Loucy (cell line): ENCODE measurements around the gene MAP1S.

Source experiments
- H2AFZ ChIP-seq: fragments of 200-600 bp; sonication (generic); 2 replicates; pipeline ENCODE4 v1.6.0; 2016; ENCODE audit warnings: antibody characterized with exemption, mild to moderate bottlenecking, low read length, moderate library complexity
- H3F3A ChIP-seq: fragments of 200-600 bp; 2 replicates; pipeline ENCODE4 v1.6.0; 2016; ENCODE audit warnings: antibody characterized with exemption, low read depth, mild to moderate bottlenecking
- H3K27me3 ChIP-seq: fragments of 200-600 bp; sonication (generic); 2 replicates; pipeline ENCODE4 v1.6.1; 2014; ENCODE audit warnings: low read length, mild to moderate bottlenecking; ENCODE audit not compliant: insufficient read depth, poor library complexity, severe bottlenecking
- H3K36me3 ChIP-seq: fragments of 200-600 bp; sonication (generic); 2 replicates; pipeline ENCODE4 v1.6.1; 2016; ENCODE audit warnings: low read length; ENCODE audit not compliant: insufficient read depth
- H3K4me1 ChIP-seq: fragments of 200-600 bp; sonication (generic); 2 replicates; pipeline ENCODE4 v1.5.1; 2014; ENCODE audit warnings: low read length, mild to moderate bottlenecking; ENCODE audit not compliant: insufficient read depth, poor library complexity, severe bottlenecking
- H3K4me2 ChIP-seq: fragments of 200-600 bp; sonication (generic); 2 replicates; pipeline ENCODE4 v1.6.0; 2014; ENCODE audit warnings: antibody characterized with exemption, low read length, low read depth, mild to moderate bottlenecking; ENCODE audit not compliant: poor library complexity, severe bottlenecking
- H3K4me3 ChIP-seq: fragments of 200-600 bp; sonication (generic); 2 replicates; pipeline ENCODE4 v1.5.1; 2014; ENCODE audit warnings: low read length, mild to moderate bottlenecking, mixed read lengths; ENCODE audit not compliant: poor library complexity, severe bottlenecking
- H3K79me2 ChIP-seq: fragments of 200-600 bp; sonication (generic); 2 replicates; pipeline ENCODE4 v1.6.1; 2014; ENCODE audit warnings: low read length; ENCODE audit not compliant: insufficient read depth
- H3K9ac ChIP-seq: fragments of 200-600 bp; sonication (generic); 2 replicates; pipeline ENCODE4 v1.6.0; 2014; ENCODE audit warnings: mild to moderate bottlenecking, low read depth, low read length, moderate library complexity; ENCODE audit not compliant: poor library complexity, severe bottlenecking
- H3K9me2 ChIP-seq: fragments of 200-600 bp; sonication (generic); replicated peaks from 2 replicates; pipeline ENCODE4 v1.6.1; 2016; ENCODE audit warnings: low read depth, low read length, mixed read lengths
- H3K9me3 ChIP-seq: fragments of 200-600 bp; sonication (generic); 2 replicates; pipeline ENCODE4 v1.6.1; 2014; ENCODE audit warnings: mild to moderate bottlenecking, antibody characterized with exemption, low read length, low read depth; ENCODE audit not compliant: insufficient read depth
- H4K20me1 ChIP-seq: fragments of 200-600 bp; sonication (generic); 2 replicates; pipeline ENCODE4 v1.6.0; 2014; ENCODE audit warnings: antibody characterized with exemption, low read length, mild to moderate bottlenecking; ENCODE audit not compliant: insufficient read depth, poor library complexity, severe bottlenecking
- EZH2phosphoT487 ChIP-seq: fragments of 200-600 bp; IDR thresholded peaks from 2 replicates; pipeline ENCODE4 v1.6.1; 2018; ENCODE audit warnings: antibody characterized with exemption, mild to moderate bottlenecking, moderate library complexity, borderline replicate concordance
- TF ChIP-seq, protein P1 (sequence below): fragments of 200-600 bp; sonication (generic); conservative IDR thresholded peaks from 2 replicates; pipeline ENCODE4 v1.5.1; 2014; ENCODE audit warnings: mild to moderate bottlenecking, antibody characterized with exemption, low read length

Gene MAP1S

DNA sequence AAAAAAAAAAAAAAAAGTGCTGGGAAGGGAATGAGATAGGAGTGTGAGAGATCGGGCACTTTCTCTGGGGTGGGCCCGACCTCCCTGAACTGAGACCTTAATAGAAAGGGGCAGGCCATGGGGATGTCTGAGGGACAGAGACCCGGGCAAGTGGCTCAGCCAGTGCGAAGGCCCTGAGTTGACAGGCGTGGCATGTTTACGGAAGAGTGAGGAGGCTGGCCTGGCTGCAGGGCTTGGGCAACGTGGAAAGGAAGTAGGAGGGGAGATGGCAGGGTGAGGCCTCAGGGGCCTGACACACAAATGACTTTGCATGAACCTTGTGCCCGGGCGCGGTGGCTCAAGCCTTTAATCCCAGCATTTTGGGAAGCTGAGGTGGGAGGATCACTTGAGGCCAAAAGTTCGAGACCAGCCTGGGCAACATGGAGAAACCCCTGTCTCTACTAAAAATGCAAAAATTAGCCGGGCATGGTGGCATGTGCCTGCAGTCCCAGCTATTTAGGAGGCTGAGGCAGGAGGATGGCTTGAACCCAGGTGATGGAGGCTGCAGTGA is 45.9 kb downstream of the MAP1S start:
- TF ChIP-seq EZH2phosphoT487, result no peak
- TF ChIP-seq, protein P1, sequence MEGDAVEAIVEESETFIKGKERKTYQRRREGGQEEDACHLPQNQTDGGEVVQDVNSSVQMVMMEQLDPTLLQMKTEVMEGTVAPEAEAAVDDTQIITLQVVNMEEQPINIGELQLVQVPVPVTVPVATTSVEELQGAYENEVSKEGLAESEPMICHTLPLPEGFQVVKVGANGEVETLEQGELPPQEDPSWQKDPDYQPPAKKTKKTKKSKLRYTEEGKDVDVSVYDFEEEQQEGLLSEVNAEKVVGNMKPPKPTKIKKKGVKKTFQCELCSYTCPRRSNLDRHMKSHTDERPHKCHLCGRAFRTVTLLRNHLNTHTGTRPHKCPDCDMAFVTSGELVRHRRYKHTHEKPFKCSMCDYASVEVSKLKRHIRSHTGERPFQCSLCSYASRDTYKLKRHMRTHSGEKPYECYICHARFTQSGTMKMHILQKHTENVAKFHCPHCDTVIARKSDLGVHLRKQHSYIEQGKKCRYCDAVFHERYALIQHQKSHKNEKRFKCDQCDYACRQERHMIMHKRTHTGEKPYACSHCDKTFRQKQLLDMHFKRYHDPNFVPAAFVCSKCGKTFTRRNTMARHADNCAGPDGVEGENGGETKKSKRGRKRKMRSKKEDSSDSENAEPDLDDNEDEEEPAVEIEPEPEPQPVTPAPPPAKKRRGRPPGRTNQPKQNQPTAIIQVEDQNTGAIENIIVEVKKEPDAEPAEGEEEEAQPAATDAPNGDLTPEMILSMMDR, result no peak
- Histone ChIP-seq H3K9ac (no peak overlapping the region), H3K4me3 (no peak overlapping the region), H4K20me1 (no peaks in the 10 kb centered on the region), H3K9me3 (no peaks in the 10 kb centered on the region), H3K4me1 (no peaks in the 10 kb centered on the region), H3K4me2 (no peak overlapping the region), H3F3A (no peaks in the 10 kb centered on the region), H2AFZ (no peak overlapping the region), H3K27me3 (no peaks in the 10 kb centered on the region), H3K9me2 (no peaks in the 10 kb centered on the region), H3K36me3 (peaks cover 50% of the 10 kb centered on the region; the same call in 1 of the 2 replicates), H3K79me2 (no peaks in the 10 kb centered on the region)

- no peak for TF ChIP-seq EZH2phosphoT487
- TF ChIP-seq, protein P1, result no peak
- H3K9me2 ChIP-seq, result no peaks in the 10 kb centered on the region
- no peaks in the 10 kb centered on the region for H3K27me3 ChIP-seq
- no peak overlapping the region for H3K4me2 ChIP-seq
- H3F3A ChIP-seq, result no peaks in the 10 kb centered on the region
- H2AFZ ChIP-seq, result no peak overlapping the region
- no peak overlapping the region for H3K9ac ChIP-seq
- H3K36me3 ChIP-seq, result peaks cover 50% of the 10 kb centered on the region; the same call in 1 of the 2 replicates
- no peaks in the 10 kb centered on the region for H3K9me3 ChIP-seq
- H4K20me1 ChIP-seq, result no peaks in the 10 kb centered on the region
- H3K4me1 ChIP-seq, result no peaks in the 10 kb centered on the region
- no peaks in the 10 kb centered on the region for H3K79me2 ChIP-seq
- no peak overlapping the region for H3K4me3 ChIP-seq
Measured at GRCh38 chr19:17766543-17767131, 47.4 kb downstream of the MAP1S start.

DNA sequence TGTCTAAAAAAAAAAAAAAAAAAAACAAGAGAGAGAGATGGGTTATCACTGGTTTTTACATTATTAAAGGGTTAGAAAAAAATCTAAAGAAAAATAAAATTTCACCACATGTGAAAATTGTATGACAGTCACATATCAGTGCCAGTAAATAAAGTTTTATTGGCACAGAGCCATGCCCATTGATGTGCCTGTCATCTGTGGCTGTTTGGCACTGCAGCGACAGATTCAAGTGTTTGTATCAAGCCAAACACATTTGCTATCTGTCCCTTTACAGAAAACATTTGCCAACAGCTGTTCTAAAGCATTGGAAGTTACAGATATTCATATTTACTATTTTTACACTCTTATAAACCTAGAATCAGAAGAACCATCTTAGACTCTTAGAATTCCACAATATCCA is 48.3 kb downstream of the MAP1S start:
- no peaks in the 10 kb centered on the region for H4K20me1 ChIP-seq
- peaks cover 57% of the 10 kb centered on the region; the same call in 1 of the 2 replicates for H3K36me3 ChIP-seq
- no peak overlapping the region for H3K9ac ChIP-seq

More for the DNA sequence above, 48.3 kb downstream of the MAP1S start:
- H3K9me3 ChIP-seq, result no peaks in the 10 kb centered on the region
- H3K9me2 ChIP-seq, result no peaks in the 10 kb centered on the region
- H3K4me1 ChIP-seq, result no peaks in the 10 kb centered on the region
- H3K27me3 ChIP-seq, result no peaks in the 10 kb centered on the region
- no peak overlapping the region for H3K4me3 ChIP-seq
- no peaks in the 10 kb centered on the region for H3F3A ChIP-seq
- H2AFZ ChIP-seq, result no peak overlapping the region
- no peak for TF ChIP-seq EZH2phosphoT487
- TF ChIP-seq, protein P1, result no peak
- no peak overlapping the region for H3K4me2 ChIP-seq
- no peaks in the 10 kb centered on the region for H3K79me2 ChIP-seq
